Spleen (tissue), 7 donors: ENCODE results near the gene TTLL11.

ENCODE experiments used
- POLR2A ChIP-seq, 3 donors: fragments of 450-650 bp; IDR thresholded peaks; one replicate each; pipeline ENCODE4 v1.5.1; 2017; ENCODE audit warnings: antibody characterized with exemption in 3 of 3, mild to moderate bottlenecking in 1 of 3
- POLR2AphosphoS5 ChIP-seq, 3 donors: sonication (generic); formaldehyde crosslinking; IDR thresholded peaks; one replicate each; pipeline ENCODE4 v1.5.1; 2017; ENCODE audit warnings: antibody characterized with exemption in 3 of 3
- TF ChIP-seq, protein P1 (sequence below), 11 experiments: fragments of 200-600 bp in 7 of 11; fragments of 450-650 bp in 4 of 11; sonication (generic) in 4 of 11; IDR thresholded peaks in 8 of 11; conservative IDR thresholded peaks in 3 of 11; 1 replicate in 7 of 11; 2 replicates in 4 of 11; pipeline versions ENCODE4 v1.4.0 to v1.8.0; 2016 to 2021; ENCODE audit warnings: antibody characterized with exemption in 11 of 11, inconsistent platforms in 4 of 11, mild to moderate bottlenecking in 1 of 11
- donor health status: DM: no; HTN: no; CAD: no; lungs with moderate emphysema.
- donor health status: DM: no; HTN: no; CAD: no.
- donor health status: DM: no; HTN: no; CAD: no.

- TF ChIP-seq POLR2AphosphoS5 (IDR thresholded peaks at IDR 0.05) (no peak), POLR2A (IDR thresholded peaks at IDR 0.05) (no peak)
- TF ChIP-seq, protein P1, sequence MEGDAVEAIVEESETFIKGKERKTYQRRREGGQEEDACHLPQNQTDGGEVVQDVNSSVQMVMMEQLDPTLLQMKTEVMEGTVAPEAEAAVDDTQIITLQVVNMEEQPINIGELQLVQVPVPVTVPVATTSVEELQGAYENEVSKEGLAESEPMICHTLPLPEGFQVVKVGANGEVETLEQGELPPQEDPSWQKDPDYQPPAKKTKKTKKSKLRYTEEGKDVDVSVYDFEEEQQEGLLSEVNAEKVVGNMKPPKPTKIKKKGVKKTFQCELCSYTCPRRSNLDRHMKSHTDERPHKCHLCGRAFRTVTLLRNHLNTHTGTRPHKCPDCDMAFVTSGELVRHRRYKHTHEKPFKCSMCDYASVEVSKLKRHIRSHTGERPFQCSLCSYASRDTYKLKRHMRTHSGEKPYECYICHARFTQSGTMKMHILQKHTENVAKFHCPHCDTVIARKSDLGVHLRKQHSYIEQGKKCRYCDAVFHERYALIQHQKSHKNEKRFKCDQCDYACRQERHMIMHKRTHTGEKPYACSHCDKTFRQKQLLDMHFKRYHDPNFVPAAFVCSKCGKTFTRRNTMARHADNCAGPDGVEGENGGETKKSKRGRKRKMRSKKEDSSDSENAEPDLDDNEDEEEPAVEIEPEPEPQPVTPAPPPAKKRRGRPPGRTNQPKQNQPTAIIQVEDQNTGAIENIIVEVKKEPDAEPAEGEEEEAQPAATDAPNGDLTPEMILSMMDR (IDR thresholded peaks at IDR 0.05 in 8 of 11, conservative IDR thresholded peaks at IDR 0.05 in 3 of 11), result no peak
Measured at GRCh38 chr9:121818016-121818661, 275.0 kb downstream of the TTLL11 start.
